GM23248 (cell line): ENCODE results near the gene SEC16A. TPM values are rescaled to one million over a fixed set of nuclear protein-coding genes. Genes with fewer than 3 reads are reported as not detected.

ENCODE experiments used
- DNase-seq: peaks from one replicate; pipeline ENCODE4 v3.0.0-alpha.2; 2015
- H2AFZ ChIP-seq: fragments of 200-600 bp; sonication (generic); 2 replicates; pipeline ENCODE4 v1.6.1; 2016; ENCODE audit warnings: antibody characterized with exemption
- H3F3A ChIP-seq: fragments of 200-600 bp; sonication (generic); 2 replicates; pipeline ENCODE4 v1.6.1; 2016; ENCODE audit warnings: mild to moderate bottlenecking, antibody characterized with exemption, mixed run types; ENCODE audit not compliant: insufficient read depth
- H3K27ac ChIP-seq: fragments of 200-600 bp; sonication (generic); 2 replicates; pipeline ENCODE4 v1.5.1; 2016; ENCODE audit warnings: mild to moderate bottlenecking
- H3K27me3 ChIP-seq: fragments of 200-600 bp; sonication (generic); replicated peaks from 2 replicates; pipeline ENCODE4 v1.6.1; 2016; ENCODE audit warnings: mild to moderate bottlenecking; ENCODE audit not compliant: insufficient read depth
- H3K36me3 ChIP-seq: fragments of 200-600 bp; sonication (generic); 2 replicates; pipeline ENCODE4 v1.6.1; 2016; ENCODE audit warnings: low read depth, mild to moderate bottlenecking
- H3K4me1 ChIP-seq: fragments of 200-600 bp; sonication (generic); 2 replicates; pipeline ENCODE4 v1.6.1; 2016; ENCODE audit warnings: mild to moderate bottlenecking; ENCODE audit not compliant: insufficient read depth
- H3K4me2 ChIP-seq: fragments of 200-600 bp; sonication (generic); one replicate; pipeline ENCODE4 v1.6.1; 2016; ENCODE audit warnings: mild to moderate bottlenecking; ENCODE audit not compliant: unreplicated experiment
- H3K4me3 ChIP-seq: fragments of 200-600 bp; sonication (generic); 2 replicates; pipeline ENCODE4 v1.5.1; 2016; ENCODE audit warnings: mild to moderate bottlenecking
- H3K79me2 ChIP-seq: fragments of 200-600 bp; sonication (generic); 2 replicates; pipeline ENCODE4 v1.6.1; 2016; ENCODE audit warnings: mild to moderate bottlenecking; ENCODE audit not compliant: insufficient read depth
- H3K9ac ChIP-seq: fragments of 200-600 bp; sonication (generic); 2 replicates; pipeline ENCODE4 v1.6.1; 2016; ENCODE audit warnings: mild to moderate bottlenecking
- H3K9me2 ChIP-seq: fragments of 200-600 bp; sonication (generic); 2 replicates; pipeline ENCODE4 v1.6.1; 2016; ENCODE audit warnings: mixed run types, mild to moderate bottlenecking, moderate library complexity; ENCODE audit not compliant: insufficient read depth
- H3K9me3 ChIP-seq: fragments of 200-600 bp; sonication (generic); one replicate; pipeline ENCODE4 v1.6.1; 2017; ENCODE audit warnings: low read depth
- H4K20me1 ChIP-seq: fragments of 200-600 bp; sonication (generic); 2 replicates; pipeline ENCODE4 v1.6.0; 2016; ENCODE audit not compliant: insufficient read depth
- EZH2 ChIP-seq: fragments of 200-600 bp; sonication (generic); IDR thresholded peaks from 2 replicates; pipeline ENCODE4 v1.6.1; 2018; ENCODE audit warnings: antibody characterized with exemption, mild to moderate bottlenecking; ENCODE audit not compliant: insufficient read depth, poor library complexity, severe bottlenecking
- EZH2phosphoT487 ChIP-seq: fragments of 200-600 bp; sonication (generic); IDR thresholded peaks from 2 replicates; pipeline ENCODE4 v1.6.1; 2018; ENCODE audit warnings: antibody characterized with exemption, moderate library complexity, mild to moderate bottlenecking, low read depth; ENCODE audit not compliant: insufficient read depth
- WGBS, 2 experiments: methylation state at CpG; one replicate each; pipeline ENCODE4 v1.1.6; 2015 to 2017; ENCODE audit warnings: low lambda C conversion rate in 2 of 2, low coverage in 1 of 2; ENCODE audit errors: missing lambda C conversion rate in 2 of 2; 5-methylcytosine and 5-hydroxymethylcytosine counted together
- in situ Hi-C: fragments of 300-500 bp; cut with MboI; formaldehyde crosslinking; loops from 2 replicates; pipeline ENCODE4 v1.15.0; 2020
- polyA plus RNA-seq: library from polyadenylated mRNA; unstranded; fragments of >200 nt; fragmentation: Nextera tagmentation; extraction: Ambion mirVana; gene quantifications from 2 replicates; pipeline ENCODE4 v1.2.1, GENCODE V29; 2016
- total RNA-seq: library from RNA; depleted of rRNA; stranded (reverse); fragments of >200 nt; shearing (Covaris generic); gene quantifications from 2 replicates; pipeline ENCODE4 v1.2.3, GENCODE V29; 2014; rRNA removed

Gene SEC16A
- total RNA-seq (32.0 and 34.5 TPM in 2 replicates), polyA plus RNA-seq (40.4 and 43.4 TPM in 2 replicates)

- in situ Hi-C loops, result no loop called here
- H3F3A ChIP-seq, result peaks cover 10% of the 10 kb centered on the region; the same call in 1 of the 2 replicates
- H3K79me2 ChIP-seq, result peaks cover 48% of the 10 kb centered on the region
- H3K4me3 ChIP-seq, result peak within 1 kb of the TSS; percentile 99
- peak; percentile 99 for DNase-seq
- H3K9ac ChIP-seq, result peak within 1 kb of the TSS; percentile 100
- H3K27me3 ChIP-seq, result no peaks in the 10 kb centered on the region
- peak within 1 kb of the TSS; percentile 97 for H3K4me2 ChIP-seq
- H3K4me1 ChIP-seq, result peaks cover 11% of the 10 kb centered on the region; the same call in 1 of the 2 replicates
- no peaks in the 10 kb centered on the region for H3K9me2 ChIP-seq
- TF ChIP-seq EZH2 (no peak), EZH2phosphoT487 (no peak)
- H3K9me3 ChIP-seq, result no peaks in the 10 kb centered on the region
- 1% methylated on average over 27 to 108 of the region's 109 CpGs for WGBS, 2 experiments
- H3K36me3 ChIP-seq, result no peaks in the 10 kb centered on the region
- peak within 1 kb of the TSS; percentile 80 for H2AFZ ChIP-seq
- peaks cover 9% of the 10 kb centered on the region; the same call in 1 of the 2 replicates for H4K20me1 ChIP-seq
- H3K27ac ChIP-seq, result peak within 1 kb of the TSS; percentile 100
Observed at GRCh38 chr9:136482793-136483588, at the start of gene SEC16A. SEC16A (minus strand) TSS chr9:136483040; CDS start chr9:136477615, 5,425 bp downstream.

- H3F3A ChIP-seq, result no peaks in the 10 kb centered on the region
- WGBS, 2 experiments, result 92 to 94% methylated on average over 33 to 37 of the region's 39 CpGs
- no peak overlapping the region for H3K9ac ChIP-seq
- no peak overlapping the region for H3K27ac ChIP-seq
- no peaks in the 10 kb centered on the region for H3K9me3 ChIP-seq
- H2AFZ ChIP-seq, result no peak overlapping the region
- DNase-seq, result no peak
- no peak overlapping the region for H3K4me2 ChIP-seq
- H4K20me1 ChIP-seq, result no peaks in the 10 kb centered on the region
- no peaks in the 10 kb centered on the region for H3K9me2 ChIP-seq
- H3K36me3 ChIP-seq, result no peaks in the 10 kb centered on the region
- in situ Hi-C loops, result no loop called here
- no peaks in the 10 kb centered on the region for H3K79me2 ChIP-seq
- TF ChIP-seq EZH2, result no peak
- no peak for TF ChIP-seq EZH2phosphoT487
- H3K4me3 ChIP-seq, result no peak overlapping the region
- H3K4me1 ChIP-seq, result no peaks in the 10 kb centered on the region
- H3K27me3 ChIP-seq, result no peaks in the 10 kb centered on the region
Observed at GRCh38 chr9:136531904-136532798, 49.3 kb upstream of the SEC16A start.

- H3K4me2 ChIP-seq, result no peak overlapping the region
- no peaks in the 10 kb centered on the region for H3K9me2 ChIP-seq
- no peak overlapping the region for H2AFZ ChIP-seq
- H4K20me1 ChIP-seq, result no peaks in the 10 kb centered on the region
- in situ Hi-C loops, result no loop called here
- no peaks in the 10 kb centered on the region for H3K9me3 ChIP-seq
- no peak overlapping the region for H3K9ac ChIP-seq
- DNase-seq, result no peak
- no peak overlapping the region for H3K27ac ChIP-seq
- no peak for TF ChIP-seq EZH2phosphoT487
- TF ChIP-seq EZH2, result no peak
- no peaks in the 10 kb centered on the region for H3K4me1 ChIP-seq
- no peak overlapping the region for H3K4me3 ChIP-seq
- H3K79me2 ChIP-seq, result no peaks in the 10 kb centered on the region
- H3F3A ChIP-seq, result no peaks in the 10 kb centered on the region
- WGBS, 2 experiments, result 92 to 93% methylated on average over 34 to 36 of the region's 37 CpGs
- H3K27me3 ChIP-seq, result no peaks in the 10 kb centered on the region
- no peaks in the 10 kb centered on the region for H3K36me3 ChIP-seq
Observed at GRCh38 chr9:136531186-136531903, 48.5 kb upstream of the SEC16A start.

GRCh38 chr9:136530461-136531089 is 47.7 kb upstream of the SEC16A start:
- 69 to 74% methylated on average over 20 of the region's 20 CpGs for WGBS, 2 experiments
- no peak overlapping the region for H2AFZ ChIP-seq
- no peak overlapping the region for H3K4me2 ChIP-seq
- no peaks in the 10 kb centered on the region for H3K27me3 ChIP-seq
- H3K27ac ChIP-seq, result no peak overlapping the region
- H3K36me3 ChIP-seq, result no peaks in the 10 kb centered on the region
- no peaks in the 10 kb centered on the region for H3K9me2 ChIP-seq
- no peaks in the 10 kb centered on the region for H3K4me1 ChIP-seq
- no peak overlapping the region for H3K4me3 ChIP-seq
- no peak overlapping the region for H3K9ac ChIP-seq
- no peaks in the 10 kb centered on the region for H3K79me2 ChIP-seq
- no peaks in the 10 kb centered on the region for H3K9me3 ChIP-seq
- no peaks in the 10 kb centered on the region for H4K20me1 ChIP-seq
- DNase-seq, result no peak
- TF ChIP-seq EZH2phosphoT487 (no peak), EZH2 (no peak)
- no peaks in the 10 kb centered on the region for H3F3A ChIP-seq
- in situ Hi-C loops, result no loop called here
